ENCODE measurements around the gene GRIP1.

The GRIP1 gene

DNA sequence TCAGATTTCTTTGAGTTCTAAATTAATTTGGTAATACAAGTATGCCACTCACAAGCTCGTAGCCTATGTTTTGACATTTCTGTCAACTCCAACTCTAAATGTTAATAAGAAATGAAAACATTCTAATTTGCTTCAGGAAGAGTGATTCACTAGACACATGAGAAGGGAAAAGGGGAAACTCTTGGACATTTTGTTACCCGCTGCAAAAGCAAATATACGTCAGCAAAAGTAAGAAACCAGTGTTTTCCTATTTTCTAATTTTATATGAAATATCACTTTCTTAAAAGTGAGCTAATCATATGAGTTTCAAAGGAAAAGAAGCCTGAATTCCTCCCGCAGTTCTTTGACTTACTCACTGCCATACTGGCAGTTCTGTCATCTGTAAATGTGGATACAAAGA is 162.3 kb downstream of the GRIP1 start:
- H3K4me3 ChIP-seq (ENCODE audit: low read length), result no peak overlapping the region
- H3K27me3 ChIP-seq (ENCODE audit: control insufficient read depth, low read length), result no peaks in the 10 kb centered on the region
- no peaks in the 10 kb centered on the region for H3K9me2 ChIP-seq (replicated peaks; ENCODE audit: control insufficient read depth, low read length)
- no peaks in the 10 kb centered on the region for H3F3A ChIP-seq (ENCODE audit: control insufficient read depth, insufficient read depth)
- H3K4me2 ChIP-seq (ENCODE audit: low read length), result no peak overlapping the region
- TF ChIP-seq, protein P1, sequence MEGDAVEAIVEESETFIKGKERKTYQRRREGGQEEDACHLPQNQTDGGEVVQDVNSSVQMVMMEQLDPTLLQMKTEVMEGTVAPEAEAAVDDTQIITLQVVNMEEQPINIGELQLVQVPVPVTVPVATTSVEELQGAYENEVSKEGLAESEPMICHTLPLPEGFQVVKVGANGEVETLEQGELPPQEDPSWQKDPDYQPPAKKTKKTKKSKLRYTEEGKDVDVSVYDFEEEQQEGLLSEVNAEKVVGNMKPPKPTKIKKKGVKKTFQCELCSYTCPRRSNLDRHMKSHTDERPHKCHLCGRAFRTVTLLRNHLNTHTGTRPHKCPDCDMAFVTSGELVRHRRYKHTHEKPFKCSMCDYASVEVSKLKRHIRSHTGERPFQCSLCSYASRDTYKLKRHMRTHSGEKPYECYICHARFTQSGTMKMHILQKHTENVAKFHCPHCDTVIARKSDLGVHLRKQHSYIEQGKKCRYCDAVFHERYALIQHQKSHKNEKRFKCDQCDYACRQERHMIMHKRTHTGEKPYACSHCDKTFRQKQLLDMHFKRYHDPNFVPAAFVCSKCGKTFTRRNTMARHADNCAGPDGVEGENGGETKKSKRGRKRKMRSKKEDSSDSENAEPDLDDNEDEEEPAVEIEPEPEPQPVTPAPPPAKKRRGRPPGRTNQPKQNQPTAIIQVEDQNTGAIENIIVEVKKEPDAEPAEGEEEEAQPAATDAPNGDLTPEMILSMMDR (IDR thresholded peaks at IDR 0.05; ENCODE audit: low read depth, low read length, poor library complexity, severe bottlenecking), result no peak
- TF ChIP-seq EZH2phosphoT487 (IDR thresholded peaks at IDR 0.05; ENCODE audit: borderline replicate concordance, low read length), result no peak
- H3K27ac ChIP-seq (ENCODE audit: low read depth, low read length), result no peak overlapping the region
- no peaks in the 10 kb centered on the region for H3K79me2 ChIP-seq (ENCODE audit: control insufficient read depth, low read length)
- no peaks in the 10 kb centered on the region for H4K20me1 ChIP-seq (ENCODE audit: control insufficient read depth, insufficient read depth, low read depth, low read length)
- H3K36me3 ChIP-seq (ENCODE audit: control insufficient read depth, low read length), result 0 out of 2 replicates have a peak, but pooled peaks cover 4% of the 10 kb centered on the region
- peaks cover 10% of the 10 kb centered on the region for H3K4me1 ChIP-seq (ENCODE audit: control insufficient read depth, low read length)
- H3K9me3 ChIP-seq (ENCODE audit: control insufficient read depth, insufficient read depth, low read length), result peaks cover 5% of the 10 kb centered on the region; the same call in 1 of the 2 replicates

DNA sequence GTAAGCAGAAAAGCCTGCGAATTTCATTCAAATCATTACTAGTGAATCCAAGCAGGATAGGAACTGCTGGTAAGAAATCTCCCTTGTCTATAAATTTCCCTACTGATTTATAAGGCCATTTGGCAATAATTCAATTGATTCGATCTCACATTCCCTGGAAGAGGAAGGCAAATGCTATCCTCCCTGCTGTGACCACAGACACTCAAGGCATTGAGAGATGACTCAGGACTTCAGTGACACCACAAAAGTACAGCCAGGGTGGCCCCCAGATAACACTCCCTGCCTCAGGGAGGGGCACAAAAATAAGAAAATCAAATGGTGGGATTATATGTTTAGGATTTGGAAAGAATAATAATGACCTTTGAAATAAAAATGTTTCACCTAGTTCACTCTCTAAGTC is 162.7 kb downstream of the GRIP1 start:
- Histone ChIP-seq H3K79me2 (ENCODE audit: control insufficient read depth, low read length) (no peaks in the 10 kb centered on the region), H3F3A (ENCODE audit: control insufficient read depth, insufficient read depth) (no peaks in the 10 kb centered on the region), H3K4me3 (ENCODE audit: low read length) (no peak overlapping the region), H4K20me1 (ENCODE audit: control insufficient read depth, insufficient read depth, low read depth, low read length) (no peaks in the 10 kb centered on the region), H3K9me3 (ENCODE audit: control insufficient read depth, insufficient read depth, low read length) (peaks cover 5% of the 10 kb centered on the region; the same call in 1 of the 2 replicates), H3K27ac (ENCODE audit: low read depth, low read length) (no peak overlapping the region), H3K27me3 (ENCODE audit: control insufficient read depth, low read length) (no peaks in the 10 kb centered on the region), H3K4me1 (ENCODE audit: control insufficient read depth, low read length) (peaks cover 9% of the 10 kb centered on the region), H3K9me2 (replicated peaks; ENCODE audit: control insufficient read depth, low read length) (no peaks in the 10 kb centered on the region), H3K36me3 (ENCODE audit: control insufficient read depth, low read length) (0 out of 2 replicates have a peak, but pooled peaks cover 4% of the 10 kb centered on the region), H3K4me2 (ENCODE audit: low read length) (no peak overlapping the region)
- TF ChIP-seq EZH2phosphoT487 (IDR thresholded peaks at IDR 0.05; ENCODE audit: borderline replicate concordance, low read length), result no peak
- TF ChIP-seq, protein P1 (IDR thresholded peaks at IDR 0.05; ENCODE audit: low read depth, low read length, poor library complexity, severe bottlenecking), result no peak

DNA sequence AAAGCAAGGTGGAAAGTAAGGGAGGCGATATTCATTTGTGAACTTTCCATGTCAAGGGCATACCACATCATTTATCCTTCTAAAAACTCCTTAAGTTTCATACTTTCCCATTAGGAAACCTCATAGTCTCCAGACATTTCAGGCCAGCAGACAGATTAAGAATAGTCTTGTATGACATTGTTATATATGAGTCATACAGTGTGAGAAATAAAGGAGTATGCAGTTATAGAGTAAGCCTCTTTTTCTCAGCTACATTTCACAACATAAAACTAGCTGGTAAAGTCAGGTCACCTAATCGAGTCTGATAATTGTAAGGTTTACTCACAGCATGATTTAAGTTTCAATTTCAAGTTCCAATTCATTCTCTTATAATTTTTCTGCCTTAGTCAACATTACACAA is 164.3 kb downstream of the GRIP1 start:
- TF ChIP-seq EZH2phosphoT487 (IDR thresholded peaks at IDR 0.05; ENCODE audit: borderline replicate concordance, low read length), result no peak
- TF ChIP-seq, protein P1 (IDR thresholded peaks at IDR 0.05; ENCODE audit: low read depth, low read length, poor library complexity, severe bottlenecking), result no peak
- peaks cover 5% of the 10 kb centered on the region; the same call in 1 of the 2 replicates for H3K9me3 ChIP-seq (ENCODE audit: control insufficient read depth, insufficient read depth, low read length)
- H3K27ac ChIP-seq (ENCODE audit: low read depth, low read length), result no peak overlapping the region
- H3K36me3 ChIP-seq (ENCODE audit: control insufficient read depth, low read length), result 0 out of 2 replicates have a peak, but pooled peaks cover 4% of the 10 kb centered on the region
- H3K4me2 ChIP-seq (ENCODE audit: low read length), result no peak overlapping the region
- no peaks in the 10 kb centered on the region for H3K4me1 ChIP-seq (ENCODE audit: control insufficient read depth, low read length)
- no peaks in the 10 kb centered on the region for H3K27me3 ChIP-seq (ENCODE audit: control insufficient read depth, low read length)
- H4K20me1 ChIP-seq (ENCODE audit: control insufficient read depth, insufficient read depth, low read depth, low read length), result no peaks in the 10 kb centered on the region
- H3K79me2 ChIP-seq (ENCODE audit: control insufficient read depth, low read length), result no peaks in the 10 kb centered on the region
- H3K4me3 ChIP-seq (ENCODE audit: low read length), result no peak overlapping the region
- H3F3A ChIP-seq (ENCODE audit: control insufficient read depth, insufficient read depth), result no peaks in the 10 kb centered on the region
- no peaks in the 10 kb centered on the region for H3K9me2 ChIP-seq (replicated peaks; ENCODE audit: control insufficient read depth, low read length)
